BE2C (cell line): ENCODE data around the gene TMEM138.

Source experiments
- DNase-seq: peaks from one replicate; pipeline ENCODE4 v3.0.0-alpha.2; 2020
- H3K27me3 ChIP-seq: fragments of 250-450 bp; sonication (Bioruptor Pico); 2 replicates; pipeline ENCODE4 v1.5.1; 2020; ENCODE audit warnings: mild to moderate bottlenecking
- H3K36me3 ChIP-seq: fragments of 250-450 bp; sonication (Bioruptor Pico); 2 replicates; pipeline ENCODE4 v1.5.1; 2020; ENCODE audit warnings: mild to moderate bottlenecking
- H3K4me1 ChIP-seq: fragments of 250-450 bp; sonication (Bioruptor Pico); 2 replicates; pipeline ENCODE4 v1.5.1; 2020
- H3K4me3 ChIP-seq: 2 replicates; pipeline ENCODE4 v1.5.1; 2011; ENCODE audit warnings: low read depth, low read length
- H3K9me3 ChIP-seq: fragments of 250-450 bp; sonication (Bioruptor Pico); 2 replicates; pipeline ENCODE4 v1.5.1; 2020
- TF ChIP-seq, protein P1 (sequence below): IDR thresholded peaks from 2 replicates; pipeline ENCODE4 v1.5.1; 2012; ENCODE audit warnings: mild to moderate bottlenecking, low read depth, low read length

TMEM138 gene

DNA sequence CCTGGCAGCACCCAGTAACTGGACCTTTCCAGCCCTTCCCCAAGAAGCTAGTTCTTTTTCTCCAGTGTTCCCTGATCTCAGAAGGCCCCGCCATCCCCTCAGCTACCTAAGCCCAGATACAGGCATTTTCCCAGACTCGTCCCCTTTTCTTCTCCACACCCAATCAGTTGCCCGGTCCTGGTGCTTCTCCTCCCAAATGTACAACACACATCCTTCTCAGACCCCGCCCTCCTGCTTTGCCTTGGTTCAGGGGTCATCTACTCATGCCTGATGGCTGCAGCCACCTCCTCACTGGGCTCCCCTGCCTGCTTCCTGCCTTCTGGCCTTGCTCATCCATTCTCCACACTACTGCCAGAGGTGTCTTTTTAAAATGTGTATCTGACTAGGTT lies 22.7 kb upstream of the TMEM138 start:
- Histone ChIP-seq H3K4me1 (peaks cover 1% of the 10 kb centered on the region; the same call in 1 of the 2 replicates), H3K9me3 (no peaks in the 10 kb centered on the region), H3K4me3 (no peak overlapping the region), H3K27me3 (no peaks in the 10 kb centered on the region), H3K36me3 (no peaks in the 10 kb centered on the region)
- TF ChIP-seq, protein P1, sequence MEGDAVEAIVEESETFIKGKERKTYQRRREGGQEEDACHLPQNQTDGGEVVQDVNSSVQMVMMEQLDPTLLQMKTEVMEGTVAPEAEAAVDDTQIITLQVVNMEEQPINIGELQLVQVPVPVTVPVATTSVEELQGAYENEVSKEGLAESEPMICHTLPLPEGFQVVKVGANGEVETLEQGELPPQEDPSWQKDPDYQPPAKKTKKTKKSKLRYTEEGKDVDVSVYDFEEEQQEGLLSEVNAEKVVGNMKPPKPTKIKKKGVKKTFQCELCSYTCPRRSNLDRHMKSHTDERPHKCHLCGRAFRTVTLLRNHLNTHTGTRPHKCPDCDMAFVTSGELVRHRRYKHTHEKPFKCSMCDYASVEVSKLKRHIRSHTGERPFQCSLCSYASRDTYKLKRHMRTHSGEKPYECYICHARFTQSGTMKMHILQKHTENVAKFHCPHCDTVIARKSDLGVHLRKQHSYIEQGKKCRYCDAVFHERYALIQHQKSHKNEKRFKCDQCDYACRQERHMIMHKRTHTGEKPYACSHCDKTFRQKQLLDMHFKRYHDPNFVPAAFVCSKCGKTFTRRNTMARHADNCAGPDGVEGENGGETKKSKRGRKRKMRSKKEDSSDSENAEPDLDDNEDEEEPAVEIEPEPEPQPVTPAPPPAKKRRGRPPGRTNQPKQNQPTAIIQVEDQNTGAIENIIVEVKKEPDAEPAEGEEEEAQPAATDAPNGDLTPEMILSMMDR: no peak
- DNase-seq: no peak

DNA sequence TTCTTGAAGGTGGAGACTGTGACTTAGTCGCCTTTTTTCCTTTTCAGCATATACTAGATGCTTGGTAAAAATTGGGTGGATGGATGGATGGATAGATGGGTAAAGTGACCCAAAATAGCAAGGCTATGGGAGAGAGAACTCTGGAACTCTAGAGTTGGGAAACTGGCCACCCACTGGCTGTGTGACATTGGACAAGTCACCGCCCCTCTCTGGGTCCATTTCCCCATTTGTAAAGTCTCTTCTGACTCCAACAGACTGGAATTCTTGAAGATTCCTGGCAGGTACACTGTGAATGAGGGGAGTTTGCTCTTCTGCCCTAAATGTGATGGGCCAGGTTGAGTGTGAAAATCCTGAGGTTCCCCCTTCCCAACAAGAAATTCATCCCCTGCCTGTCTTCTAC lies 21.2 kb upstream of the TMEM138 start:
- no peak for DNase-seq
- Histone ChIP-seq H3K27me3 (no peaks in the 10 kb centered on the region), H3K9me3 (no peaks in the 10 kb centered on the region), H3K4me3 (no peak overlapping the region), H3K36me3 (no peaks in the 10 kb centered on the region), H3K4me1 (peaks cover 10% of the 10 kb centered on the region)
- TF ChIP-seq, protein P1: no peak

DNA sequence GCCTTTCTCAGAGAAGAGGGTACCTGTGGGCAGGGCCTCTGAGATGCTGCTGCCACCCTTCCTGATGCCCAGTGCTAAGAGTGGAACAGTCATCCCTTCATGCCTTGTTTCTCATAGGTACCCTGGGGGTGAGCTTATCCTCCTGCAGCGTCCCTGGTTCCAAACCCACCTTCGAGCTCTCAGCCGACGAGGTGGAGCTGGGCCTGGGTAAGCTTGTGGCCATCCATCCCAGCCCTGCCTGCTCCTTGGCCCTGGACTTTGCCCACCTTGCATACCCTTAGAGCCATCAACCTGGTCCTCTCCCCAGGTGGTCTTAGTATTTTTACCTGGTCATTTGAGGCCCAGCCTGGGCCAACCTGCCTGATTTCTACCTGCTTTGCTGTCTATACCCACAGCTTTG lies 20.5 kb upstream of the TMEM138 start:
- no peaks in the 10 kb centered on the region for H3K9me3 ChIP-seq
- H3K36me3 ChIP-seq: no peaks in the 10 kb centered on the region
- no peak overlapping the region for H3K4me3 ChIP-seq
- H3K4me1 ChIP-seq: peaks cover 10% of the 10 kb centered on the region
- no peak for DNase-seq
- TF ChIP-seq, protein P1: no peak
- H3K27me3 ChIP-seq: no peaks in the 10 kb centered on the region

DNA sequence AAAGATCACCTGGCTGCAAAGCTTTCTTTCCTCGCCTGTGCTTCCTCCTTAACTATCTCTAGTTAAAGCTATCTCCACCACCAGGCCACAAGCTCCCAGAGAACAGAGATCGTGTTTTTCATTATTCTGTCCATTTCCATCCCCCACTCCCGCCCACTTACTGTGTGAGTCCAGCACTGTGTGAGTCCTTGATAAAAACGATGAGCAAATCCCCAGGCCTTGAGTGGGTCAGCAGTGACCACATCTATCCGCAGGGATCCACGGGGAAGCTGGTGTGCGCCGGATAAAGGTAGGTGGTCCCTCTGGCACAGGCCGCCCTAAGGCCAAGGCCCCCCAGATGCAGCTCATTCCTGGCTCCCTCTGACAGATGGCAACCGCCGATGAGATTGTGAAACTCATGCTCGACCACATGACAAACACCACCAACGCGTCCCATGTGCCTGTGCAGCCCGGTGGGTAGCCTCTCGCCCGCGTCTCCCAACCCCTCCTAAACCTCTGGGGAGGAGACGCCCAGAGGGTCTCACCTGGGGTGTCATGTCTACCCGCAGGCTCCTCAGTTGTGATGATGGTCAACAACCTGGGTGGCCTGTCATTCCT lies 19.9 kb upstream of the TMEM138 start:
- Histone ChIP-seq H3K4me3 (no peak overlapping the region), H3K27me3 (no peaks in the 10 kb centered on the region), H3K36me3 (no peaks in the 10 kb centered on the region), H3K9me3 (no peaks in the 10 kb centered on the region), H3K4me1 (peaks cover 10% of the 10 kb centered on the region)
- TF ChIP-seq, protein P1: no peak
- no peak for DNase-seq

DNA sequence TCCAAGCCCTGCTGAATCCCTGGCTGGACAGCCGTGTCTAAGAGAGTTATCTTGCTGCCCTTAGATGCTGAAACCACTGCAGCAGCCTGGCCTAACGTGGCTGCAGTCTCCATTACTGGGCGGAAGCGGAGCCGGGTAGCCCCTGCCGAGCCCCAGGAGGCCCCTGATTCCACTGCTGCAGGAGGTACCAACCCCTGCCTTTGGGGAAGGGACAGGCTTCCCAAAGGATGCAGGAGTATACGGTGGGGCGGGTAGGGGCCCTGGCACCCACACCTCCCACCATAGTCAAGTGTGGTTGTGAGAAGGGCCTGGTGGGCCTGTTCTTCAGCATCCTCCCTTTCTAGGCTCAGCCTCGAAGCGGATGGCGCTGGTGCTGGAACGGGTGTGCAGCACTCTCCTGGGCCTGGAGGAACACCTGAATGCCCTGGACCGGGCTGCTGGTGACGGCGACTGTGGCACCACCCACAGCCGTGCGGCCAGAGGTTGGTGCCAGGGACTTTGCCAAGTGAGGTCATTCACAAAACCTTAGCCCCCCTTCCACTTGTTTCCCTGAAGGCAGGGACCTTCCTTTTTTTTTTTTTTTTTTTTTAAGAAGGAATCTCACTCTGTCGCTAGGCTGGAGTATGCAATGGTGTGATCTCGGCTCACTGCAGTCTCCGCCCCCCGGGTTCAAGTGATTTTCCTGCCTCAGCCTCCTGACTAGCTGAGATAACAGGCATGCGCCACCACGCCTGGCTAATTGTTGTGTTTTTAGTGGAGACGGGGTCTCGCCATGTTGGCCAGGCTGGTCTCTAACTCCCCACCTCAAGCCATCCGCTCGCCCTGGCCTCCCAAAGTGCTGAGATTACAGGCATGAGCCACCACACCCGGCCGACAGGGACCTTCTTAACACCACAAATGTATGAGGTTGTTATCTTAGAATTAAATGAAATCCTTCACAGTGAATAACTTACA lies 18.1 kb upstream of the TMEM138 start:
- no peaks in the 10 kb centered on the region for H3K36me3 ChIP-seq
- H3K9me3 ChIP-seq: no peaks in the 10 kb centered on the region
- no peaks in the 10 kb centered on the region for H3K27me3 ChIP-seq
- no peak for DNase-seq
- TF ChIP-seq, protein P1: no peak
- no peak overlapping the region for H3K4me3 ChIP-seq
- H3K4me1 ChIP-seq: peaks cover 10% of the 10 kb centered on the region

DNA sequence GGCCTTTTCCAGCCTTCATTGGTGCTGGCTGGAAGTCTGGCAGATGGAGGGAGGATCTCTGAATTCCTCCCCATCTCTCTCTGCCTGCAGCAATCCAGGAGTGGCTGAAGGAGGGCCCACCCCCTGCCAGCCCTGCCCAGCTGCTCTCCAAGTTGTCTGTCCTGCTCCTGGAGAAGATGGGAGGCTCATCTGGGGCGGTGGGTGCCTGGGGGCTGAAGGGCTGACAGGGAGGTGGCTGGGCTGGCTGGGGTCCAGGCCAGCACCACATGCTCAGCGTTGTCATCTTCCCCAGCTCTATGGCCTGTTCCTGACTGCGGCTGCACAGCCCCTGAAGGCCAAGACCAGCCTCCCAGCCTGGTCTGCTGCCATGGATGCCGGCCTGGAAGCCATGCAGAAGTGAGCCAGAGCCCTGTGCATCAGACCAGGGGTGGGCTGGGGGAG lies 17.0 kb upstream of the TMEM138 start:
- Histone ChIP-seq H3K4me3 (no peak overlapping the region), H3K36me3 (no peaks in the 10 kb centered on the region), H3K27me3 (no peaks in the 10 kb centered on the region), H3K4me1 (peaks cover 10% of the 10 kb centered on the region), H3K9me3 (no peaks in the 10 kb centered on the region)
- DNase-seq: peak; percentile 82
- TF ChIP-seq, protein P1: no peak
